ENCODE data around the gene CPA2.
A peak's percentile ranks its signal among the peaks of the same experiment; 100 is the strongest.
"Not testable (repeated sequence)": the region's sequence is repeated elsewhere in the genome, so short reads cannot be mapped to it uniquely, and the experiment has no call there.

Gene CPA2

DNA sequence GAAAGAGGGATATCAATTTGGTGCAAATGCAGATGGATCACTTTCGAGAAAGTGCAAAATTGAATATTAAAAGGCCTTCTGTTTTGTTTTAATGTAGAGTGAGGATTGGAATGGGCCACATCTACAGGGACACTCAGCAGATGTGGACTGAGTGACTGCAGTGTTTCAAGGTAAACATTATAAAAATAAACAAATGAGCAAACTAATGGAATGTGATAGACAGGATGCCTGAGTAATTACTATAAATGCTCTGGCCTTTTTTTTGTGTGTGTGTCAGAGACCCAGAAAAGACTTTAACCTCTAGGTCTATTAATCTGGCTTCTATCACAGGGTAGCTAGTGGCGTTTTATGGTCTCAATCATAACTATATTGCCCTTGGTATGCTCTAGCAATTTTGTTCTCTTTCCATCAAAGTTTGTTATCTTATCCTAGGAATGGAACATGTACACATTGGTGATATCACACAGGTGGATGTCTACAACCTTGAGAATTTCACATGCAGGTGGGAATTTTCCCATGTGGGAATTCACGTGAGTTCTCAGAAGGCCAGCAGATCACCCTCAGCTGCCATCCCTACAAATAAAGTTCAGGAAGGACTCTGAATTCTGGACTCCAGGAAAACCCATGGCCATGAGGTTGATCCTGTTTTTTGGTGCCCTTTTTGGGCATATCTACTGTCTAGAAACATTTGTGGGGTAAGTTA is at the start of gene CPA2:
Gene CPA2 (plus strand): TSS at position 606 of the 703 bp plus-strand sequence. CDS start 19 bp downstream, at position 625.
- no peak for DNase-seq (ENCODE audit: low read depth)

DNA sequence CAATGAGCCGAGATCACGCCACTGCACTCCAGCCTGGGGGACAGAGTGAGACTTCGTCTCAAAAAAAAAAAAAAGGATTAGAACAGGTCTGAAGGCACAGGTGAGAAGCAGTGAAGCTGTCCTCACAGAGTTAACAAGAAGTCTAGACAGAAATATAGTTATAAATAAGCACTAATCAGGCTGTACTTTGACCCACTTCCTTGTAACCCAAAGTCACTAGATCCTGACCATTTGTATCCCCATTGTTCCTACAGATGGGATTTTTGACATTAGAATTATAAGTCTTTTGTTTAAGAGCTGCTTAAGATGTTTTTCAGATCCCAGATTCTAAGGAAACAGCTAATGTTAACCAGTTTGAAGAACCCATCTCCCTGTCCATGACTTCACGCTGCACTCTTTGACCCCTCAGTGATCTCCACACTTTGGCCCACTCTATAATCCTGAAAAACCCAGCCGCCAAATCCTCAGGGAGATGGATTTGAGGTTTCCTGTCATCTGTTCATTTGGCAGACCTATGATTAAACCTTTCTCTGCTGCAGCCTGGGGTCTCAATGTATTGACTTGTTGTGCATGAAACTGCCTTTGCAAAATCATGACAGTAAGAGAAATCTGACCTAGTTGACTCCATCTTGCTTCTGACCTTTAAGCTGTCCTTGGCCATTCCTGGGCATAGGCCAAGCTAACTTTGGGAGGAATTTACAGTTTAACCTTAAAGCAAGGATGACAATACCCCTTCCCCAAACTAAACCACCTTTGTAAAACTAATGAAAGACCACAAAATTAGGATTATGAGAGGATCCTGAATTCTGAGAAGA is 47.6 kb upstream of the CPA2 start:
- no peak for DNase-seq (ENCODE audit: low read depth)

DNA sequence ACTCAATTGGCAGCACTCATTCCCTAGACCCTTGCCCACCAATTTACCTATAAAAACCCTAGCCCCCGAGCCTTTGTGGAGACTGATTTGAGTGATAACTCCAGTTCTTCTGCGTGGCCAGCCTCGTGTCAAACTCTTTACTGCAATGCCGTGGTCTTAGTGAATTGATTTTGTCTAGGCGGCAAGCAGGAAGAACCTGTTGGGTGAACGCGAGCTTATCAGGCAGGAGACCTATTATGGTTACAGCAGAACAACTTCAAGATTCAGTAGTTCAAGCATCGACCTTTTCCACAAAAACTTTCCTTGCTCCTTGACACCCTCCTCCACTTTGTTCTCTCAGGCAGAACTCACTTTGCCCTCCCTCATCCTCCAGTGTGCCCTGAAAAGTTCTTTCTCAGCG is 46.8 kb upstream of the CPA2 start:
- no peak for DNase-seq (ENCODE audit: low read depth)

DNA sequence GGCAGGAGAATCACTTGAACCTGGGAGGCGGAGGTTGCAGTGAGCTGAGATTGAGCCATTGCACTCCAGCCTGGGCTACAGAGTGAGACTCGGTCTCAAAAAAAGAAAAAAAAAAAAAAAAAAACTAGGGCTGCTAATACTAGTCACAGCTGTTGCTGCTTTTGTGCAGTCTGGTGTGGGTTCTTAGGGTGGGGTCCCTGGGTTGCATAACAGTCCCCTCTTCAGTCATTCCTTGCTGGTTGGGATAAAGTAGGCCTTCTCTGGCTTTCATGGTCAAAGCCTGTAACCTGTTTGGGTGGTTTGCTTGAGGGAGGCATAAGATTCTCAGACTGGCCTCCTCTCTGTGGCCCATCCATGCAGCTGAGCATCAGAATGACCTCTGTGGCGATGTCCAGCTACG is 44.9 kb upstream of the CPA2 start:
- DNase-seq (ENCODE audit: low read depth): no peak

DNA sequence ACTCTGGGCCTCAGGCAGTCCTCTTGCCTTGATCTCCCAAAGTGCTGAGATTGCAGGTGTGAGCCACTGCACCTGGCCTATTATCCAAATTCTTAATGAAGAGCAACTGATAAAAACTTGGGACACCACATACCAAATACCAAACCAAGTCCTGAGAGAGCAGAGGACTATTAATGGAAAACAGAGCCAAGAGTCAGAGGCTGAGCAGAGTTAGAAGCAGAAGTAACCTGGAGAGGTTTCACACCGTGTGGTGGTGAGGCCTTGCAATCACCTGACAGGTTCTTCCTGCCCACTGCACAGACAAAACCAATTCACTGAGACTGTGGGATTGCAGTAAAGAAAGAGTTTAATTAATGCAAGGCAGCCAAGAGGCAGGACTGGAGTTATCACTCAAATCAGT is 43.0 kb upstream of the CPA2 start:
- no peak for DNase-seq (ENCODE audit: low read depth)

DNA sequence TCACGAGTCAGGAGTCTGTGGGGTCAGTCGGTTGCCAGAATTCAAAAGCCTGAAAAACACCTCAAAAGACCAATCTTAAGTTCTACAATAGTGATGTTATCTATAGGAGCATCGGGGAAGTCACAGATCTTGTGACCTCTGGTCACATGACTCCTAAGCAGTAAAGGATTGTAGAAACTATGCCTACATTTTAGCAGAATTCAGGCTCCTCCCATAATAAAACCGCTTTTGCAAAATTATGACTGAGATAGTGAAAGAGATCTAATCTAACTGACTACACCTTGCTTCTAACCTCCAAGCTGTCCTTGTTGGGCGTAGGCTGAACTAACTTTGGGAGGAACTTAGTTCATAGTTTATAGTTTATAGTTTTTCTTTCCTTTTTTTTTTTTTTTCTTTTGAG is 42.5 kb upstream of the CPA2 start:
- DNase-seq (ENCODE audit: low read depth): no peak

DNA sequence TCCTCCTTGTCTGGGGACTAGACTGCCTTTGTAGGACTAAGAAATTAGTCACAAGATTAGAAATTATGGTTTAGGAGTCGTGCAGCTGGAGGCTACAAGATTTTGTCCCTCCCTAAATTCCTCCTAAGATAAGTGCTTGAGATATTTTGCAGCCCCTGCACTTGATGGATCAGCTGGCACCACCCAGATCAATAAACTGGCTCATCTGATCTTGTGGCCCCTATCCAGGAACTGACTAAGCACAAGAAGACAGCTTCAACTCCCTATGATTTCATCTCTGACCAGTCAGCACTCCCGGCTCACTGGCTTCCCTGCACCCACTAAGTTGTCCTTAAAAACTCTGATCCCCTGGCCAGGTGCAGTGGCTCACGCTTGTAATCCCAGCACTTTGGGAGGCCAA is 41.7 kb upstream of the CPA2 start:
- not testable (repeated sequence) for DNase-seq (ENCODE audit: low read depth)

DNA sequence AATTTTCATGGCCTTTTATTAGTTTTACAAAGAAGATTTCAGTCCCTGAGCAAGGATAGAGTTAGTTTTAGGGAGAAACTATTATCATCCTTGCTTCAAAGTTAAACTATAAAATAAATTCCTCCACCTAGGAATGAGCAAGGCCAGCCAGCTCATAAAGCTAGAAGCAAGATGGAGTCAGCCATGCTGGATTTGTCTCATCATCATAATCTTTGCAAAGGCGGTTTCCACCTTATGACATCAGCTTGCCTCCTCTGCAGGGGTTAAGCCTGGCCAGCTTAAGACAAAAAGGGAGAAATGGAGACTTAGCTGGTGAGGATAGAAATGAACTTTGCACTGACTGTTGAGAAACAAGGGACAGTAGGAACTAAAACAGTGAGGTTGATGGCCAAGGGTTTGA is 40.3 kb upstream of the CPA2 start:
- no peak for DNase-seq (ENCODE audit: low read depth)

DNA sequence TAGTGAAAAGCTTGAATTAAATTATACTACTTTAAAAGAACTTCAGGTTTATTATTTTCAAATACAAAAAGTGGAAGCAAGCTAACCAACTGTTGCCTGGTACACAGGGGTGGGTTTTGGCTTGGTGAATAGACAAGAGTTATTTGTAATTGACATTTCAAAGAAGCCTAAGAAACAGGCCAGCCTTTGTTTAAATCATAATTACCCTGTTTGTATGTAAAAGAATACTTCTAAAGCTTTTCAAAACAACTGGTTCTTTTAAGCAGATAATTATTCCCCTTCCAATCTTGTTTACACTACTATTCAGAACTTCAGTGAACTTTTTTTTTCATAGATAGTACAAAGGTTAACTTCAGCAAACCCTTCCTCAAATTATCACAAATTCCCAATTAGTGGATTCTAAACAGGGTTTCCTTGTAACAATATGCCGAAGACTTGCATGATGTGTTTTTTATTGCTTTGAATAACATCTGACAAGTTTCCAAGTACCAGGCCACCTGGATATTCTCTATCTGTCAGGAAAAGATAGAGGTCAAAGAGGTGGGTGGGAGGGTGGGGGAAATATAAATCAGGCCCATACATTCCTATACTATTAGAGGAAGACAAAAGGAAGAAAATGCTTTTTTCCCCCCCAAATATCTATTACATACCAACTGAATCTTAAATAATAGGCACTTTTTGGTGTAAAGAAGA is 38.6 kb upstream of the CPA2 start:
- no peak for DNase-seq (ENCODE audit: low read depth)

DNA sequence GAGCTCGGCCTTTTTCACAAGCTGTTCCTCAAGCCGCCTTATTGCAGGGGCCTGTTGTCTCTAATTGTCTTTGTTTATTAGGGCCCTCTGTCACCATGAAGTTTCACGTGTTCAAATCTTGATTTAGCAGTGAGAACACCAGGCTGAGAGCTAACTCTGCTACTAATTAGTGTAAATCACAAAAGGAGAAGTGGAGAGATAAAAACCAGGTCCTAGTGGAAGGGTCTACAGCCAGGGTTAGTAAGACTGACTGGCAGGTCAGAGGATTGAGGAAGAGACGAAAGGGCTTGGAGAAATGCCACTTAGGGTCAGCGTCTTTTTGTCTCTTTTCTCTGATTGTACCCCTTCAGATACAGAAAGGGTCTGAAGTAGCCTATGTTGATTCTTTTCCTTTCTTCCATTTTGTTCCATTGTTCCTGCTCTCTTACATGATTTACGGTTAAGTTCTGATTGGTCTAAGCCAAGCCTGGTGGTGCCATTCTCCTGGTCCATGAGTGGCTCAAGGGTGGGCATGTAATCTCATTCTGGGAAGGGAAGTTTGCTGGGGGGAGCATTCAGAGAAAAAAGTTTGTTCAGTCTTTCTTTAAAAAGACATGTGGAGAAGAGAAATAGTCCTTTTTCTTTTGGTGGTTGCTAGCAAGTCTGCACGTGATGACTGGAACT is 37.7 kb upstream of the CPA2 start:
- no peak for DNase-seq (ENCODE audit: low read depth)

DNA sequence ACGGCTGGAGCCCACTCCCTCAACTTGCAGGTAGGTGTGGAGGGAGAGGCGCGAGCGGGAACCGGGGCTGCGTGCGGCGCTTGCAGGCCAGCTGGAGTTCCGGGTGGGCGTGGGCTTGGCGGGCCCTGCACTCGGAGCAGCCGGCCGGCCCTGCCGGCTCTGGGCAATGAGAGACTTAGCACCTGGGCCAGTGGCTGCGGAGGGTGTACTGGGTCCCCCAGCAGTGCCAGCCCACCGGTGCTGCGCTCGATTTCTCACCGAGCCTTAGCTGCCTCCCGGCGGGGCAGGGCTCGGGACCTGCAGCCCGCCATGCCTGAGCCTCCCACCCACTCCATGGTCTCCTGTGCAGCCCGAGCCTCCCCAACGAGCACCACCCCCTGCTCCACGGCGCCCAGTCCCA is 36.7 kb upstream of the CPA2 start:
- not testable (repeated sequence) for DNase-seq (ENCODE audit: low read depth)

DNA sequence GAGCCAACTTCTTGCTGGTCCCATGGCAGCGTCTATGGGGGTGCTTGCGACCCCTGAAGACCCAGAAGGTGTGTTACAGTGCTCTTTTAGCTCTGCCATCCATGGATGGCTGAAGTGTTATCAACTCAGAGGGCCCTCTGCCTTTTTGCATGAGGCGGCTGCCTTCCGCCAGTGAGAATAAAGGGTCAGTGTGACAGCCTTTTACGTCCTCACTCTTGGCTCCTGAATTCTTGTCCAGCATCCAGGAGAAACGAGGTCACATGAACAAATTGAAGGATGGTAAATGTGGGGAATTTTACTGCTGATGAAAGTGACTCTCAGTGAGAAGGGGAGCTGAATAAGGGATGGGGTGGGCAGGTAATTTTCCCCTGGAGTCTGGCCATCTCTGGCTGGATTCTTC is 34.9 kb upstream of the CPA2 start:
- no peak for DNase-seq (ENCODE audit: low read depth)

DNA sequence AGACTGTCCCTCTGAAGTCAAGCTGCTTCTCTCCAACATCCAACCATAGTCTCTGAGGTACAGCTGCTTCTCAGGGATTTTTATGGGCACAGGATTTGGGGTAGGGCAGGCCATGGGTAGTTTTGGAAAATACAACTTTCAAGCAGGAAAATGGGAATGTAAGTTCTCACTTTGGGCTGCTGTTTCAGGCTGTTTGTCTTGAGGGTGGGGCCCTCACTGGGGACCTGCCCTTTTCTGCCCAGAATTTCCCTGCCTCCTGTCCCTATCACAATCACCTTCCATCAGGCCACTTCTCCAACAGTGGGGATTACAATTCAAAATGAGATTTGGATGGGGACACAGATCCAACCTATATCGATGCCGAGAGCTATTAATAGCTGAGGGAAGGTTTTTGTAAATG is 34.5 kb upstream of the CPA2 start:
- DNase-seq (ENCODE audit: low read depth): no peak

DNA sequence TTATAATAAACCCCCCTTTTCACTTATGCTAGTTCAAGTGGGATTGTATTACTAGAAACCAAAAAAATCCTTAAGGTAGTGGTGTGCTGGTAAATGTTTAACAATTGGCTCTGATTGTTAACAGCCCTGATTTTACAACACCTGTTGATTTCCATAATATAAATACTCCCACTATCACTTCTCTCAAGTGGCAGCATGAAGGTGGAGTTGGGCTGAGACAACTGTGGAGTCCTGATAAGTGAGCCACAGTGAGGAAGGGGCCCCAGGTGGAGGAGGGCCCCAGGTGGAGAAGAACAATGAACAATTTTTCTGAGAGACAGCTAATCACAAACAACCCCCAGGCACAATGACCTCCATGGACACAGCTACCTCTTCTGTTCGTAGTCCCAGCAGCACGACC is 32.6 kb upstream of the CPA2 start:
- no peak for DNase-seq (ENCODE audit: low read depth)

DNA sequence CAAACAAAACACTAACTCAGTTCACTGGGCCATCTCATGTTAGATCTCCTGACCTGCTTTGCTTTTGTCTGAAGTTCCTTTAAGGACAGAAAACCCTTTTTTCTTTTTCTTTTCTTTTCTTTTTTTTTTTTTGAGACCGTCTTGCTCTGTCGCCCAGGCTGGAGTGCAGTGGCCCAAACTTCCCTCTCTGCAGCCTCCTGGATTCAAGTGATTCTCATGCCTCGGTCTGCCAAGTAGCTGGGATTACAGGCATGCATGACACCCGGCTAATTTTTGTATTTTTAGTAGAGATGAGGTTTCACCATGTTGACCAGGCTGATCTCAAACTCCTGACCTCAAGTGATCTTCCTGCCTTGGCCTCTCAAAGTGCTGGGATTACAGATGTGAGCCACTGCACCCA is 30.3 kb upstream of the CPA2 start:
- DNase-seq (ENCODE audit: low read depth): not testable (repeated sequence)

DNA sequence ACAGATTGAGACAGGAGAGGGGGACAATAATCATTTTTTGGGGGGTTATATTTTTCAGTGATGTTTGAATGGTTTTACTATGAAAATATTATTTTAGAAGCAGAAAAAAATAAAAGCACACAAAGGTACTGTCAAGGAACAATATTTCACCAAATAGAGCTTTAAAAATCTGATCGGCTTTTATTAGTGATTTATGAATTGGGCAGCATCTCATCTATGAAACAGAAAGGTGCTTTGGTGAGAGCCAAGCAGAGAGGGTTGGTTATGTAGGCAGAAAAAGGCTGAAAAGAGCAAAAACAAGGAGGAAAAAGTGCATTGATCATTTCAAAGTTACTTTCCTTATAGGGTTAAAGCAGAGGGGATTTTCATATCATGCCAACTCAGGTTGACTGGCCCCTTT is 26.4 kb upstream of the CPA2 start:
- DNase-seq (ENCODE audit: low read depth): no peak

DNA sequence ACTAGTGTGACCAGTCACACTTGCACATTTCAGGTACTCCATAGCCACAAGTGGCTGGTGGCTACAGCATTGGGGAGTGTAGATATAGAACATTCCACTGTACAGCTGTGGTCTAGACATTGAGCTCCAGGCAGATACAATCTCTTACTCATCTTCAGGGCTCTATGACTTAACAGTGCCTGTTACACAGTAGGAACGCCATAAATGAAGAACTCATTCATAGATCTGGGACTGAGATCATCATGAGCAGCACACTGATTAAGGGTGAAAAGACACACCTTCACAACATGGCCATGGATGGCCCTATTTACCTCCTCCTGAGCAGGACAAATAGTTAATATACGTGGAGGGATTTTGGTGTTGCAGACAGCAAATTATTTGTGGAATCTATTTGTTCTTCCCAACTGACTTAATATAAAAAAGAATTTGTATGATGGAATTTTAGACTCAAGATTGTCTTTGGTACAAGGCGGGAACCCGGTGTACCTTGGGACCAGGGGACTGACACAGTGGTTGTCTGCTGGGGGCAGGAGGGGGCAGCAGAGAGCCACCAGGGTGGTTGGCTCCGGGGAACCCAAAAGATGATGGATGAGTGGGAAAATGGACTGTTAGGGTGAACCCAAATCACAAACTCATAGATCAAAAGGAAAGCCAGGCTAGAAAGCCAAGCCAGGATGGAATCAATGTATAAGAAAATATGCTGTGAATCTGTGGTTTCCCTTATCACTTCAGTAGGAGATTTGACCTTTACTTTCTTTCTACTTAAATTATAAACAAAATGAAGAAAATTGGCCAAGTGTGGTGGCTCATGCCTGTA is 24.3 kb upstream of the CPA2 start:
- DNase-seq (ENCODE audit: low read depth): peak; percentile 13

DNA sequence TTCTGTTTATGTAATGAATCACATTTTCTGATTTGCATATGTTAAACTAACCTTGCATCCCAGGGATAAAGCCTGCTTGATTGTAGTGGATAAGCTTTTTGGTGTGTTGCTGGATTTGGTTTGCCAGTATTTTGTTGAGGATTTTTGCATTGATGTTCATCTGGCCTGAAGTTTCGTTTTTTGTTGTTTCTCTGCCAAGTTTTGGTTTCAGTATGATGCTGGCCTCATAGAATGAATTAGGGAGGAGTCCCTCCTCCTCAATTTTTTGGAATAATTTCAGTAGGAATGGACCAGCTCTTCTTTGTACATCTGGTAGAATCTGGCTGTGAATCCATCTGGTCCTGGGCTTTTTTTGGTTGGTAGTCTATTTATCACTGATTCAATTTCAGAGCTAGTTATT is 23.2 kb upstream of the CPA2 start:
- not testable (repeated sequence) for DNase-seq (ENCODE audit: low read depth)

DNA sequence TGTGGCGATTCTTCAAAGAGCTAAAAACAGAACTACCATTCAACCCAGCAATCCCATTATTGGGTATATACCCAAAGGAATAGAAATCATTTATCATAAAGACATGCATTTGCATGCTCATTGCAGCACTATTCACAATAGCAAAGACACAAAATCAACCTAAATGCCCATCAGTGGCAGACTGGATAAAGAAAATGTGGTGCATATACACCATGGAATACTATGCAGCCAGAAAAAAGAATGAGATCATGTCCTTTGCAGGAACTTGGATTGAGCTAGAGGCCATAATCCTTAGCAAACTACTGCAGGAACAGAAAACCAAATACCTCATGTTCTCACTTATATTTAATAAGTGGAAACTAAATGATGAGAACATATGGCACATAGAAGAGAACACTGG is 20.2 kb upstream of the CPA2 start:
- DNase-seq (ENCODE audit: low read depth): not testable (repeated sequence)

DNA sequence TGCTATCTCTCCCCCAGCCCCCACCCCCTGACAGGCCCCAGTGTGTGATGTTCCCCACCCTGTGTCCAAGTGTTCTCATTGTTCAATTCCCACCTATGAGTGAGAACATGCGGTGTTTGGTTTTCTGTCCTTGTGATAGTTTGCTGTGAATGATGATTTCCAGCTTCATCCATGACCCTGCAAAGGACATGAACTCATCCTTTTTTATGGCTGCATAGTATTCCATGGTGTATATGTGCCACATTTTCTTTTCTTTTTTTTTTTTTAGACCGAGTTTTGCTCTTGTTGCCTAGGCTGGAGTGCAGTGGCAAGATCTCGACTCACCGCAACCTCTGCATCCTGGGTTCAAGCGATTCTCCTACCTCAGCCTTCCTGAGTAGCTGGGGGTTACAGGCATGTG is 17.8 kb upstream of the CPA2 start:
- not testable (repeated sequence) for DNase-seq (ENCODE audit: low read depth)

DNA sequence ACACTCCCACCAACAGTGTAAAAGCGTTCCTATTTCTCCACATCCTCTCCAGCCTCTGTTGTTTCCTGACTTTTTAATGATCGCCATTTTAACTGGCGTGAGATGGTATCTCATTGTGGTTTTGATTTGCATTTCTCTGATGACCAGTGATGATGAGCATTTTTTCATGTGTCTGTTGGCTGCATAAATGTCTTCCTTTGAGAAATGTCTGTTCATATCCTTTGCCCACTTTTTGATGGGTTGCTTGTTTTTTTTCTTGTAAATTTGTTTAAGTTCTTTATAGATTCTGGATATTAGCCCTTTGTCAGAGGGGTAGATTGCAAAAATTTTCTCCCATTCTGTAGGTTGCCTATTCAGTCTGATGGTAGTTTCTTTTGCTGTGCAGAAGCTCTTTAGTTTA is 17.0 kb upstream of the CPA2 start:
- DNase-seq (ENCODE audit: low read depth): not testable (repeated sequence)

DNA sequence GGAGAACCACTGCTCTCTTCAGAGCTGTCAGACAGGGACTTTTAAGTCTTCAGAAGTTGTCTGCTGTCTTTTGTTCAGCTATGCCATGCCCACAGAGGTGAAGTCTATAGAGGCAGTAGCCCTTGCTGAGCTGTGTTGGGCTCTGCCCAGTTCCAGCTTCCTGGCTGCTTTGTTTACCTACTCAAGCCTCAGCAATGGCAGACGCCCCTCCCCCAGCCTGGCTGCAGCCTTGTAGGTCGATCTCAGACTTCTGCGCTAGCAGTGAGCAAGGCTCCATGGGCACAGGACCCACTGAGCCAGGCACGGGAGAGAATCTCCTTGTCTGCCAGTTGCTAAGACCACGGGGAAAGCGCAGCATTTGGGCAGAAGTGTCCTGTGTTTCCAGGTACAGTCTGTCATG is 12.1 kb upstream of the CPA2 start:
- no peak for DNase-seq (ENCODE audit: low read depth)

Measured in stimulated activated CD8-positive, alpha-beta memory T cell treated with anti-CD3 and anti-CD28 coated beads, Interleukin-12 subunit alpha, Interleukin-12 subunit beta, amount 100 ng/mL, for 4 hours (primary cell).